Measurements from ENCODE around the gene MOV10L1.
"Not testable (repeated sequence)": the region's sequence is repeated elsewhere in the genome, so short reads cannot be mapped to it uniquely, and the experiment has no call there.

Gene MOV10L1

GRCh38 chr22:50105208-50106100 is 15.6 kb downstream of the MOV10L1 start:
- DNase-seq (ENCODE audit: low read depth), result no peak

DNA sequence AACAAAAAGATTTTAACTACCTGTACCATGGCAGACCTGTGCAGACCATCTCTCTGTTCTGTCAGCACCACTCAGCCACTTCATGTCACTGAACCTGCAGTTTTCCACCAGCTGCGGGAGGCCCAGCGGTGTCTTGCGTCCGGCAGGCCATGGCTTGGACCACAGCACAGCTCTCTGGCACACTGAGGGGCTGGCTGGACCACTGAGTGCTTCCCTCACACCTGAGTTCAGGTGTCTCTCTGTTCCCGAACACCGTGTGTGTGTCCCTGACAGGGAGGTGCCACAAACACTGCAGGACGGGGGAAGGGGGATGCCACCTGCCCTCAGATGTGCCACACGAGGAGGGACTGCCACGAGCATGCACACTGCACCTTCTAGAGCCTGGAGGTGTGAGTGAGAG is 17.7 kb downstream of the MOV10L1 start:
- no peak for DNase-seq (ENCODE audit: low read depth)

DNA sequence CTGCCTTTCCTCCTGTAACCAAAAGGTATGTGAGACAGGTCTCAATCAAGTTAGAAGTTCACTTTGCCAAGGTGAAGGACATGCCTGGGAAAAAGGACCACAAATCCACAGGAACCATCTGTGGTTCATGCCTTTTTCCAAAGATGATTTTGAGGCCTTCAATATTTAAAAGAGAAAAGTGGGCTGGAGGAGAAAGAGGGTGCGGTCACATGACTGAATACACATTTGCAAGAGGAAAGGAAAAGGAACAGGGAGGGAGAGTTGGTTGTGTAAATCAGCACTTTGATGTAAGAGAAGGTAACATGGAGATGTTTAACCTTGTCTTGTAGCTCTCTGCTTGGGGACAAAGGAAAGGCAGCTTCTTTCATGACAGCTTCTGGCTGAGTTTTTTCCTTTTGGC is 21.2 kb downstream of the MOV10L1 start:
- no peak for DNase-seq (ENCODE audit: low read depth)

GRCh38 chr22:50112151-50113118 is 22.6 kb downstream of the MOV10L1 start:
- peak; percentile 71 for DNase-seq (ENCODE audit: low read depth)

GRCh38 chr22:50114221-50115021 is 24.6 kb downstream of the MOV10L1 start:
- DNase-seq (ENCODE audit: low read depth), result no peak

GRCh38 chr22:50115693-50116092 is 25.9 kb downstream of the MOV10L1 start:
- no peak for DNase-seq (ENCODE audit: low read depth)

- DNase-seq (ENCODE audit: low read depth), result no peak
These were observed 27.5 kb downstream of the MOV10L1 start for GRCh38 chr22:50117168-50117762.

GRCh38 chr22:50118129-50118528 is 28.3 kb downstream of the MOV10L1 start:
- no peak for DNase-seq (ENCODE audit: low read depth)

DNA sequence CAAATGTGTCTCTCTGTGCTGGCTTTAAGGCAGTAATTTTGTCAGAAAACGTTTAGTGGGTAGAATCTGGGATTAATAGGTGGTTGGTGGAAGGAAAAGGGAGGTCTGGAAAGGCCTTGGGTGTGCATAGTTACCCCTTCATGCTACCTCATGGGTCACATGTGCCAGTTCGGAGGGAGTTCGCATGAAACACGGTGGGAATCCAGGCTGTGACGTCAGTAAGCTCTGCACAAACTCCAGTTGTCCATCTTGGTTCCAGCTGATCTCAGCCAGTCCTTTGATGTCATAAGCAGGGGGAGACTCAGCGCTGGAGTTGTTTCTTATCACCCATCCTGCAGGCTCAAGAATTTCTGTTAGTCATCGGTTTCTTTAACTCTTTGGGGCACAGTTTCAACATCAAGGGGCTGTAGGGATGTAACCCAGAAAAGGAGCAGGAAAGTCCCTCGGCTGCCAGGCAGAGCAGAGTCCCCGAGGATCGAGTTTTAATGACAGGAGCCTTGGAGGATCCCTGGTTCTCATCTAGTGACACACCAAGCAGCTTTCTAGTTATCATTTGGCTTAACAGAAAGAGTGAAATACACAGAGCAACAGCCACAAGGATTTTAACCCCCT is 28.9 kb downstream of the MOV10L1 start:
- peak; percentile 89 for DNase-seq (ENCODE audit: low read depth)

DNA sequence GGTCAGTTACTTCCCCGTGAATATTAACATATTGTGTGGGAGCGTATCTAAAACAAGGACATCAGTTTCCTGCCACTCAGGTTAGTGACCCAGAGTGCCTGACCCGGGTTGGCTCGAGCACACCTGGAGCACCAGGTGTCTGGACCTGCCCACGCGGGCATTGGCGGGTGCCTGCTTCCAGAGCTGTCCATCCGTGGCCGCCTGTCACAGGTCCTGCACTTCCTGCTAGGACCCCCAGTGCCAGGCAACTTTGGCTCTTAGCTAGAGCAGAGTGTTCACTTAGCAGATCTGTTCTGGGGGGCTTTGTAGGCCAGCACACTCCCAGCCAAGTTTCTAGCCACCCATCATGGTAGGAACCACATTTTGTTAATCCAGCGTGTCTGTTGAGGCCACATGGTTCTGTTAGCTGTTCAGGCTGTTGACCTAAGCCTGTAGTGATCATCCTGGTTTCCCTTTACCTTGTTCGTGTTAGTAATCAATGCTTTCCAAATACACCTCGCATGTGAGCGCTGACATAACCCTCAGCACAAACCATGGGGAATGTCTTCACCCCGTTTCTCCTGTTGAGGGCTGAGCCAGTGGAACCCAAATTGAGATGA is 29.5 kb downstream of the MOV10L1 start:
- no peak for DNase-seq (ENCODE audit: low read depth)

DNA sequence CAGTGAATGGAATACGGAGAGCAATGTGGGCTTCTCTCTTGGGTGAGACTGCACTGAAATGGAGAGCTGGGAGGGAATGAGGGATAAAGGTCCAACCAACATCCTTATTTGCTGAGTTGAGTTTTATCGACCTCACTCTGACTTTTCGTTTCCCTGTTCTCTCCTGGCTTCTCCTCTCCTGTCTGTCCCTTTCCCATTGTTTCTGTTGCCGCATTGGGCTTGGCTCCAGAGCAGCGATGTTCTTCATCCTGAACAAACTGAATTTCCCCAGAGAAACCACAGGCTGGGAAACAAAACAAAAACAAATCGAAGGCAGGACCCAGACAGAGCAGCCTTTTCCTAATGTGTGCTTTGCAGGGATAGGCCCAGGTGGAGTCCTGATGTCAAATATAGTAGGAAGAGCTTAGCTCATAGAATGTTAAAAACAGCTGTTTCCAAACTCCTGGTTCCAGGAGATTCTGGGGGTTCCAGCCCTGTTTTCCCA is 30.0 kb downstream of the MOV10L1 start:
- no peak for DNase-seq (ENCODE audit: low read depth)

GRCh38 chr22:50121202-50121740 is 31.5 kb downstream of the MOV10L1 start:
- DNase-seq (ENCODE audit: low read depth), result no peak

DNA sequence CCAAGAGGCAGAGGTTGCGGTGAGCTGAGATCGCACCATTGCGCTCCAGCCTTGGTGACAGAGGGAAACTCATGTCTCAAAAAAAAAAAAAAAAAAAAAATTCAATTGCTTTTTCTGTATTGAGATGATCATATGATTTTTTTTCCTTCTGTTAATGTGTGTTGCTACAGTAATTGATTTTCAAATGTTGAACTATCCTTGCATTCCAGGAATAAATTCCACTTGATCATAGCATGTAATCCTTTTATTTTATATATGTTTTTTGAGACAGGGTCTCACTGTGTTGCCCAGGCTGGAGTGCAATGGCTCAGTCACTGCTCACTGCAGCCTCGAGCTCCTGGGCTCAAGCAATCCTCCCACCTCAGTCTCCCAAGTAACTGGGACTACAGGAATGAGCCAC is 33.3 kb downstream of the MOV10L1 start:
- no peak for DNase-seq (ENCODE audit: low read depth)

DNA sequence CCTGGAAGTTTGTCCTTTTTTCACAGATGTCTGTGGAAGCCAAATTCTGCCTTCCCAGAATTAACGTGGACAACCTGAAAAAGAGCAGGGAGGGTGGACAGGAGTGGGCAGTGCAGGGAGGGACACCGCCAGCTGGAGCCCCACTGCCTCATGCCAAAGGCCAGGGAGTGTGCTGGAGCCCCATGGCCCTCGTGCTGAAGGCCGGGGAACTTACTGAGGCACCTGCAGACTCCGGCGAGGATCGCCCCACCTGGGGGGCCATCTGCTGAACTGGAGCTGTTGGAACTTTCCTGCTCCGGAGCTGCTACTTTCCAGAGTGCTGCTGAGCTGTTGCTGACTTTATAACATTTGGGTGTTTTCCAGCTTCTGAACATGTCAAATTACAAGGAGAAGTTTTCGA is 35.2 kb downstream of the MOV10L1 start:
- no peak for DNase-seq (ENCODE audit: low read depth)

GRCh38 chr22:50129121-50129736 is 39.4 kb downstream of the MOV10L1 start:
- DNase-seq (ENCODE audit: low read depth), result no peak

DNA sequence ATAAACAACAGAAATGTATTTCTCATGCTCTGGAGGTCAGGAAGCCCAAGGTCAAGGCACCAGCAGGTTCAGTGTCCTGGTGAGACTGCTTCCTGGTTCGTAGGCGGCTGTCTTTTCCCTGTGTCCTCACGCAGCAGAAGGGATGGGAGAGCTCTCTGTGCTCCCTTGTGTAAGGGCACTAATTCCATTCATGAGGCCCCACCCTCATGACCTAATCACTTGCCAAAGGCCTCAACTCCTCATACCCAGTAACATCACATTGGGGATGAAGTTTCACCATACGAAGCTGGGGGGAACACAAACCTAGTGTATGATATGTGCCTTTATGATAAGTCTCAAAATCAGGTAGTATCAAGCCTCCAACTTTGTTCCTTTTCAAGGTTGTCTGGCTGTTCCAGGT is 42.1 kb downstream of the MOV10L1 start:
- DNase-seq (ENCODE audit: low read depth), result no peak

GRCh38 chr22:50134481-50134880 is 44.7 kb downstream of the MOV10L1 start:
- DNase-seq (ENCODE audit: low read depth), result no peak

DNA sequence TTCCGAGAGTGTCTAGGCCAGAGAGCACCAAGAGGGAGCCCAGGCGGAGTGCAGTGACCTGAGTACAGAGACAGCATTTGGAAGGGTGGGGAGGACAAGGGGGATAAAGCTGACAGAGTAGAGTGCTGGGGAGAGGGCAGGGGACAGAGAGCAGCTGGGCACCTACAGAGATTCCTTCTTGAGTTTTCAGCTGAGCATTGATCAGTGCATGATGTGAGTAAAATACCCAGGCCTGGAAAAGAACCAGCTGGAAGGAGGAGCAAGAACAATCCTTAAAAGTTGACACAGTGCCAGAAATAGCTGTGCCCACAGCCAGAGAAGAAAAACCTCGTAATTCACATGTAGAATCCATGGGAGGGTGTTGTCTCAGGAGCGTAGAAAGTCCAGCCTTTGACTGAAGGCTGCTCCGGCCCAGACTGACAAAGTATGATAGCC is 46.8 kb downstream of the MOV10L1 start:
- DNase-seq (ENCODE audit: low read depth), result no peak

DNA sequence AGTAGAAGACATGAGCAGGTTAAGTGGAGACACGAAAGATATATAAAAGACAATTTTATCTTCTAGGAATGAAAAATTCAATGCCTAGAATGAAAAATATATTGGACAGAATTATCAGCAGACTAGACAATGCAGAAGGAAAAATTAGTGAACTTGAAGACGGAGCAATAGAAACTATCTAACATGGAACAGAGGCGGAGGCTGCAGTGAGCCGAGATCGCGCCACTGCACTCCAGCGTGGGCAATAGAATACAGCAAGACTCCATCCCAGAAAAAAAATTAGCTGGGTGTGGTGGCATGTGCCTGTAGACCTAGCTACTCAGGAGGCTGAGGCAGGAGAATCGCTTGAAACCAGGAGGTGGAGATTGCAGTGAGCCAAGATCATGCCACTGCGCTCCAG is 47.5 kb downstream of the MOV10L1 start:
- DNase-seq (ENCODE audit: low read depth), result not testable (repeated sequence)

DNA sequence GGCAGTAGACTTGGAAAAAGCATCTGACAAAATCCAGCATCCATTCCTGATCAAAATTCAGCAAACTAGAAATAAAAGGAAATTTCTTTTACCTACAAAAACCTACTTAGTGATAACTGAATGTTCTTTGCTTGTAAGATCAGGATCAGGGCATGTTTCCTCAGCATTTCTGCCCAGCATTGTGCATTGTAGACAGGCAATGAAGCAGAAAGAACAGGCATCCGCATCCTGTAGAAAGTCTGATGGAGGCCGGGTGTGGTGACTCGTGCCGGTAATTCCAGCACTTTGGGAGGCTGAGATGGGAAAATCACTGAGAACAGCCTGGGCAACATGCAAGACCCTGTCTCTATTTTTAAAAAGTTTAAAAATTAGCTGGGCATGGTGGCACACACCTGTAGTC is 48.2 kb downstream of the MOV10L1 start:
- no peak for DNase-seq (ENCODE audit: low read depth)

Measured in CMK (cell line).